ENCODE data around the gene CYFIP1. TPM values are rescaled to one million over a fixed set of nuclear protein-coding genes. Genes with fewer than 3 reads are reported as not detected.

The CYFIP1 gene
- total RNA-seq, 1 experiment from 2014 or later = 143 TPM

DNA sequence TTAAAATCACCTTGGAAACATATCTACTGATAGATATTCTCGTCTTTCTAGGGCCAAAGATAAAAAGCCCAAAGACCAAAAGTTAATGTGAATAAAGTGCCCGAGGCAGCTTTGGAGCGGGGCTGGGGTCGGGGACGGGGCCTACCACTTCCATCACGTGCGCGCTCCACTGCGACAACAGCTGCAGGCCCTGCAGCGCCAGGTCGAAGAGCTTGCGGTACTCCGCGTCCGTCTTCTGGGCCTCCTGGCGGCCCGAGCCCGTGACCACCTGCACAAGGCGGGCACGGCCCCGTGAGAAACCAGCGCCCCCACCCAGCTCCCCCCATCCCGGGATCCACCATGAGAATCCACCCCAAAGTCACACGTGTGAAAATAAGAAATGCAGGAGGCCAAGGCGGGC is 52.4 kb downstream of the CYFIP1 start:
- Histone ChIP-seq H3K9me2 (ENCODE audit: insufficient read depth) (no peaks in the 10 kb centered on the region), H3K27me3 (ENCODE audit: insufficient read depth, low read length) (no peaks in the 10 kb centered on the region), H3K36me3 (ENCODE audit: control insufficient read depth in 1 of 2, insufficient read depth in 2 of 2, low read length in 2 of 2) (peaks cover 17 to 21% of the 10 kb centered on the region in 2 experiments; a peak in 3 of 4 replicates), H3K4me3 (replicated peaks in 1 of 2; ENCODE audit: low read depth in 1 of 2, low read length in 2 of 2) (no peak overlapping the region), H2AFZ (ENCODE audit: low read depth, low read length, poor library complexity, severe bottlenecking) (no peak overlapping the region), H3K27ac (ENCODE audit: low read depth, low read length) (no peak overlapping the region), H3K4me2 (ENCODE audit: low read length) (no peak overlapping the region), H3K9me3 (ENCODE audit: control insufficient read depth in 1 of 2, insufficient read depth in 1 of 2, low read depth in 1 of 2, low read length in 2 of 2) (no peaks in the 10 kb centered on the region), H3K4me1 (ENCODE audit: control insufficient read depth in 1 of 2, insufficient read depth in 2 of 2, low read length in 2 of 2) (no peaks in the 10 kb centered on the region), H3K79me2 (ENCODE audit: insufficient read depth, low read length) (no peaks in the 10 kb centered on the region), H3K9ac (ENCODE audit: low read length) (no peak overlapping the region), H4K20me1 (ENCODE audit: insufficient read depth) (no peaks in the 10 kb centered on the region)
- CTCF ChIA-PET = no interaction called here
- no peak for TF ChIP-seq SRF (IDR thresholded peaks at IDR 0.05; ENCODE audit: low read depth)
- BruUV-seq (replicated peaks) = no TSS peak
- ATAC-seq = no peak
- RAD21 ChIA-PET (ENCODE audit: low non-redundant PET in 1 of 2, low total read pairs in 2 of 2, uncharacterized antibody in 2 of 2, unreplicated experiment in 2 of 2) = no interaction called here
- POLR2A ChIA-PET = no interaction called here
- DNase-seq (ENCODE audit: low read depth, low spot score) = no peak
- intact Hi-C loops (cut with micrococcal nuclease) = no loop called here

DNA sequence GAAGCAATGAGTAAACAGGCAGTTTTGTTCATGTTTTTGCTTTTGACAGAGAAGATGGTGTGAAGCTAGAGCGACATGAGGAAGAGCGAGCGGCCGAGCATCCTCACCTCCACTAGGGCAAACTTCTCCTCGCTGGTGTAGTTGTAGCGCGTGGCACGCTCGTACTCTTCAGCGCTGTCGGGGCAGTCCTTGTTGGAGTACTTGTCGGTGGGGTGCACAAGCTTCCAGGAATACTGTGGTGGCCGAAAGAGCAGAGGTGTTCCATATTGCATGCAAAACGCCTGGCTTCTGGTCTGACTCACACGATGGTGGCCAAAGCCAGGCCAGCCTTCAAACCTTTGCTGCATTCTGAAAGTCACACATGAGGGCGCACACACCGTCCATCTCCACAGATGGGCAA is 54.3 kb downstream of the CYFIP1 start:
- POLR2A ChIA-PET = no interaction called here
- Histone ChIP-seq H3K4me3 (replicated peaks in 1 of 2; ENCODE audit: low read depth in 1 of 2, low read length in 2 of 2) (no peak overlapping the region), H3K36me3 (ENCODE audit: control insufficient read depth in 1 of 2, insufficient read depth in 2 of 2, low read length in 2 of 2) (peaks cover 6 to 10% of the 10 kb centered on the region in 2 experiments; a peak in 3 of 4 replicates), H3K4me1 (ENCODE audit: control insufficient read depth in 1 of 2, insufficient read depth in 2 of 2, low read length in 2 of 2) (no peaks in the 10 kb centered on the region), H3K27me3 (ENCODE audit: insufficient read depth, low read length) (no peaks in the 10 kb centered on the region), H2AFZ (ENCODE audit: low read depth, low read length, poor library complexity, severe bottlenecking) (no peak overlapping the region), H3K9me3 (ENCODE audit: control insufficient read depth in 1 of 2, insufficient read depth in 1 of 2, low read depth in 1 of 2, low read length in 2 of 2) (no peaks in the 10 kb centered on the region), H3K27ac (ENCODE audit: low read depth, low read length) (no peak overlapping the region), H3K9ac (ENCODE audit: low read length) (no peak overlapping the region), H4K20me1 (ENCODE audit: insufficient read depth) (no peaks in the 10 kb centered on the region), H3K79me2 (ENCODE audit: insufficient read depth, low read length) (no peaks in the 10 kb centered on the region), H3K4me2 (ENCODE audit: low read length) (no peak overlapping the region), H3K9me2 (ENCODE audit: insufficient read depth) (no peaks in the 10 kb centered on the region)
- TF ChIP-seq, protein P1, sequence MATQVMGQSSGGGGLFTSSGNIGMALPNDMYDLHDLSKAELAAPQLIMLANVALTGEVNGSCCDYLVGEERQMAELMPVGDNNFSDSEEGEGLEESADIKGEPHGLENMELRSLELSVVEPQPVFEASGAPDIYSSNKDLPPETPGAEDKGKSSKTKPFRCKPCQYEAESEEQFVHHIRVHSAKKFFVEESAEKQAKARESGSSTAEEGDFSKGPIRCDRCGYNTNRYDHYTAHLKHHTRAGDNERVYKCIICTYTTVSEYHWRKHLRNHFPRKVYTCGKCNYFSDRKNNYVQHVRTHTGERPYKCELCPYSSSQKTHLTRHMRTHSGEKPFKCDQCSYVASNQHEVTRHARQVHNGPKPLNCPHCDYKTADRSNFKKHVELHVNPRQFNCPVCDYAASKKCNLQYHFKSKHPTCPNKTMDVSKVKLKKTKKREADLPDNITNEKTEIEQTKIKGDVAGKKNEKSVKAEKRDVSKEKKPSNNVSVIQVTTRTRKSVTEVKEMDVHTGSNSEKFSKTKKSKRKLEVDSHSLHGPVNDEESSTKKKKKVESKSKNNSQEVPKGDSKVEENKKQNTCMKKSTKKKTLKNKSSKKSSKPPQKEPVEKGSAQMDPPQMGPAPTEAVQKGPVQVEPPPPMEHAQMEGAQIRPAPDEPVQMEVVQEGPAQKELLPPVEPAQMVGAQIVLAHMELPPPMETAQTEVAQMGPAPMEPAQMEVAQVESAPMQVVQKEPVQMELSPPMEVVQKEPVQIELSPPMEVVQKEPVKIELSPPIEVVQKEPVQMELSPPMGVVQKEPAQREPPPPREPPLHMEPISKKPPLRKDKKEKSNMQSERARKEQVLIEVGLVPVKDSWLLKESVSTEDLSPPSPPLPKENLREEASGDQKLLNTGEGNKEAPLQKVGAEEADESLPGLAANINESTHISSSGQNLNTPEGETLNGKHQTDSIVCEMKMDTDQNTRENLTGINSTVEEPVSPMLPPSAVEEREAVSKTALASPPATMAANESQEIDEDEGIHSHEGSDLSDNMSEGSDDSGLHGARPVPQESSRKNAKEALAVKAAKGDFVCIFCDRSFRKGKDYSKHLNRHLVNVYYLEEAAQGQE (IDR thresholded peaks at IDR 0.05; ENCODE audit: low read depth) = no peak
- TF ChIP-seq EZH2phosphoT487 (IDR thresholded peaks at IDR 0.05; ENCODE audit: borderline replicate concordance) (no peak), RAD21 (IDR thresholded peaks at IDR 0.05; ENCODE audit: low read depth) (no peak), YY1 (IDR thresholded peaks at IDR 0.05; ENCODE audit: extremely low read depth, insufficient replicate concordance, low read depth, low read length) (no peak), ZNF274 (IDR thresholded peaks at IDR 0.05; ENCODE audit: low read depth, low read length) (no peak), FOSL1 (IDR thresholded peaks at IDR 0.05; ENCODE audit: low read depth) (no peak)
- TF ChIP-seq, protein P2, sequence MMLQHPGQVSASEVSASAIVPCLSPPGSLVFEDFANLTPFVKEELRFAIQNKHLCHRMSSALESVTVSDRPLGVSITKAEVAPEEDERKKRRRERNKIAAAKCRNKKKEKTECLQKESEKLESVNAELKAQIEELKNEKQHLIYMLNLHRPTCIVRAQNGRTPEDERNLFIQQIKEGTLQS (IDR thresholded peaks at IDR 0.05) = no peak
- TF ChIP-seq, protein P3, sequence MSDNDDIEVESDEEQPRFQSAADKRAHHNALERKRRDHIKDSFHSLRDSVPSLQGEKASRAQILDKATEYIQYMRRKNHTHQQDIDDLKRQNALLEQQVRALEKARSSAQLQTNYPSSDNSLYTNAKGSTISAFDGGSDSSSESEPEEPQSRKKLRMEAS (IDR thresholded peaks at IDR 0.05) = no peak
- CTCF ChIA-PET = no interaction called here
- ATAC-seq = no peak
- BruUV-seq (replicated peaks) = no TSS peak
- RAD21 ChIA-PET (ENCODE audit: low non-redundant PET in 1 of 2, low total read pairs in 2 of 2, uncharacterized antibody in 2 of 2, unreplicated experiment in 2 of 2) = interaction anchor here in 1 of 2 experiments (0.5 kb wide), 1 partner anchor 53 kb away, joined by 5 read pairs; no protein-coding TSS in a partner anchor
- no peak for DNase-seq (ENCODE audit: low read depth, low spot score)
- intact Hi-C loops (cut with micrococcal nuclease) = no loop called here

All from HCT116 (cell line).